SKM-1 treated with dmso at 0.1 percent for 144 hours (cell line): ENCODE results near the gene LHX2.

Source experiments
- DNase-seq: peaks from one replicate; lab custom pipeline; 2025; ENCODE audit not compliant: unreplicated experiment; lab: John Stamatoyannopoulos, UW

Gene LHX2

GRCh38 chr9:124029617-124030016, 18.0 kb downstream of the LHX2 start:
- DNase-seq: no peak

GRCh38 chr9:124030969-124031451, 19.4 kb downstream of the LHX2 start:
- DNase-seq: no peak

GRCh38 chr9:124032247-124032646, 20.7 kb downstream of the LHX2 start:
- no peak for DNase-seq

- no peak for DNase-seq
Observed at GRCh38 chr9:124033348-124033747, 21.8 kb downstream of the LHX2 start.

- DNase-seq: no peak
Observed at GRCh38 chr9:124033967-124034366, 22.4 kb downstream of the LHX2 start.

- no peak for DNase-seq
Observed at GRCh38 chr9:124035001-124035650, 23.6 kb downstream of the LHX2 start.

- DNase-seq: no peak
Observed at GRCh38 chr9:124036578-124036977, 25.0 kb downstream of the LHX2 start.

- no peak for DNase-seq
Observed at GRCh38 chr9:124037790-124038189, 26.2 kb downstream of the LHX2 start.

- DNase-seq: no peak
Observed at GRCh38 chr9:124038239-124038638, 26.7 kb downstream of the LHX2 start.

GRCh38 chr9:124038790-124039633, 27.4 kb downstream of the LHX2 start:
- DNase-seq: no peak

GRCh38 chr9:124040186-124040931, 28.8 kb downstream of the LHX2 start:
- no peak for DNase-seq

GRCh38 chr9:124040935-124041816, 29.6 kb downstream of the LHX2 start:
- peak; percentile 25 for DNase-seq

- DNase-seq: no peak
Observed at GRCh38 chr9:124041817-124042116, 30.2 kb downstream of the LHX2 start.

- DNase-seq: no peak
Observed at GRCh38 chr9:124042201-124042721, 30.7 kb downstream of the LHX2 start.

- no peak for DNase-seq
Observed at GRCh38 chr9:124044448-124044847, 32.9 kb downstream of the LHX2 start.

- no peak for DNase-seq
Observed at GRCh38 chr9:124045076-124045829, 33.7 kb downstream of the LHX2 start.

GRCh38 chr9:124045830-124046177, 34.2 kb downstream of the LHX2 start:
- no peak for DNase-seq

- no peak for DNase-seq
Observed at GRCh38 chr9:124046189-124046588, 34.6 kb downstream of the LHX2 start.

GRCh38 chr9:124047251-124047672, 35.7 kb downstream of the LHX2 start:
- no peak for DNase-seq

- no peak for DNase-seq
Observed at GRCh38 chr9:124050955-124051354, 39.4 kb downstream of the LHX2 start.
